ENCODE data around the gene PRKN. TPM values are rescaled to one million over a fixed set of nuclear protein-coding genes. Genes with fewer than 3 reads are reported as not detected.

Gene PRKN
- total RNA-seq, 1 donor from 2014 or later = 7.0 TPM

DNA sequence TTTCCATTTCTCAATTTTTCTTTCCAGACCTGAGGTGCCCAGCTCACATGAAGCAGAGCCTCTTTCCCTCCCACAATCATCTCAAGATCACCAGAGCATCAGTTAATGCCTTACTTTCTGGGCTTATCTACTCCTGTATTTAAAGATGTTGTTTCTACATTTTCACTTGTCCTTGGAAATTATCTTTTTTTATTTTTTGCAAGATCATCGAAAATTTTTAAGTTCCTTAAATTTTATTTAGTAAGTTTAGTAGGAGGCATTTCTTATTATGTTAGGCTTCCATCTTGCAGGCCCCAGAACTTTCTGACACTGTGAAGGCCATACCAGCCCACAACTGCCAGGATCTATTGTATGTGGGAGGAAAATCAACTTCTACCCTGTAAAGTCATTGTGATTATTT, 466.0 kb downstream of the PRKN start:
- Mint-ChIP-seq H3K36me3 (ENCODE audit: unreplicated experiment) (no peaks in the 10 kb centered on the region), H3K4me3 (ENCODE audit: unreplicated experiment) (no peak overlapping the region), H3K27me3 (ENCODE audit: unreplicated experiment) (no peaks in the 10 kb centered on the region), H3K27ac (ENCODE audit: unreplicated experiment) (no peak overlapping the region), H3K9me3 (ENCODE audit: unreplicated experiment) (no peaks in the 10 kb centered on the region), H3K4me1 (ENCODE audit: low read depth, unreplicated experiment) (peaks cover 7% of the 10 kb centered on the region)
- DNase-seq = no peak
- no peak for TF ChIP-seq CTCF (IDR thresholded peaks at IDR 0.05; ENCODE audit: partially characterized antibody, unreplicated experiment)

- TF ChIP-seq CTCF (IDR thresholded peaks at IDR 0.05; ENCODE audit: partially characterized antibody, unreplicated experiment) = no peak
- DNase-seq = no peak
- H3K4me3 Mint-ChIP-seq (ENCODE audit: unreplicated experiment) = no peak overlapping the region
- no peaks in the 10 kb centered on the region for H3K9me3 Mint-ChIP-seq (ENCODE audit: unreplicated experiment)
- peaks cover 7% of the 10 kb centered on the region for H3K4me1 Mint-ChIP-seq (ENCODE audit: low read depth, unreplicated experiment)
- no peaks in the 10 kb centered on the region for H3K27me3 Mint-ChIP-seq (ENCODE audit: unreplicated experiment)
- no peak overlapping the region for H3K27ac Mint-ChIP-seq (ENCODE audit: unreplicated experiment)
- no peaks in the 10 kb centered on the region for H3K36me3 Mint-ChIP-seq (ENCODE audit: unreplicated experiment)
Measured at GRCh38 chr6:162260027-162260426, 467.5 kb downstream of the PRKN start.

DNA sequence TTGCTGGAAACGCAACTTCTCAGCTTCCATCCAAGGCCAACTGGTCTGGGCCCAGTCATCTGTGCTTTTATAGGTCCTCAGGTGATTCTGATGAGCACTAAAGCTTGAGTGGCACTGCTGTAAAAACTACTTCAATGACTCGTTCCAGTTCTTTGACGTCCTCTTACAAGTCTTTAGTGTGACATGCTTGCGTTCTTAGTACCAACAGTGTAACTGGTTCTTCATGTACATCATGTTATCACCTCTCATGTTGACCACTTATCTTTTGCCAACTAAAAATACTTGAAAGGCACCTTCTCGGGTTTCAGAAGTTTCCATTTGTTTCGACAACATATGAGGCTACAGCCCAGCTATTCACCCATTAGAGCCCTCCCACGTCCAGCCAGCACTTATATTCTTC, 468.9 kb downstream of the PRKN start:
- TF ChIP-seq CTCF (IDR thresholded peaks at IDR 0.05; ENCODE audit: partially characterized antibody, unreplicated experiment) = no peak

GRCh38 chr6:162256361-162256760, 471.2 kb downstream of the PRKN start:
- TF ChIP-seq CTCF (IDR thresholded peaks at IDR 0.05; ENCODE audit: partially characterized antibody, unreplicated experiment) = no peak
- DNase-seq = no peak
- Mint-ChIP-seq H3K9me3 (ENCODE audit: unreplicated experiment) (no peaks in the 10 kb centered on the region), H3K36me3 (ENCODE audit: unreplicated experiment) (no peaks in the 10 kb centered on the region), H3K4me1 (ENCODE audit: low read depth, unreplicated experiment) (no peaks in the 10 kb centered on the region), H3K4me3 (ENCODE audit: unreplicated experiment) (no peak overlapping the region), H3K27me3 (ENCODE audit: unreplicated experiment) (no peaks in the 10 kb centered on the region), H3K27ac (ENCODE audit: unreplicated experiment) (no peak overlapping the region)

More for the DNA sequence above, 468.9 kb downstream of the PRKN start:
- no peaks in the 10 kb centered on the region for H3K27me3 Mint-ChIP-seq (ENCODE audit: unreplicated experiment)
- H3K4me1 Mint-ChIP-seq (ENCODE audit: low read depth, unreplicated experiment) = peaks cover 7% of the 10 kb centered on the region
- no peak for DNase-seq
- no peak overlapping the region for H3K27ac Mint-ChIP-seq (ENCODE audit: unreplicated experiment)
- no peaks in the 10 kb centered on the region for H3K9me3 Mint-ChIP-seq (ENCODE audit: unreplicated experiment)
- H3K4me3 Mint-ChIP-seq (ENCODE audit: unreplicated experiment) = no peak overlapping the region
- no peaks in the 10 kb centered on the region for H3K36me3 Mint-ChIP-seq (ENCODE audit: unreplicated experiment)

- H3K27me3 Mint-ChIP-seq (ENCODE audit: unreplicated experiment) = no peaks in the 10 kb centered on the region
- no peaks in the 10 kb centered on the region for H3K9me3 Mint-ChIP-seq (ENCODE audit: unreplicated experiment)
- DNase-seq = no peak
- H3K4me3 Mint-ChIP-seq (ENCODE audit: unreplicated experiment) = no peak overlapping the region
- H3K27ac Mint-ChIP-seq (ENCODE audit: unreplicated experiment) = no peak overlapping the region
- peaks cover 3% of the 10 kb centered on the region for H3K4me1 Mint-ChIP-seq (ENCODE audit: low read depth, unreplicated experiment)
- no peaks in the 10 kb centered on the region for H3K36me3 Mint-ChIP-seq (ENCODE audit: unreplicated experiment)
- no peak for TF ChIP-seq CTCF (IDR thresholded peaks at IDR 0.05; ENCODE audit: partially characterized antibody, unreplicated experiment)
Measured at GRCh38 chr6:162251257-162251656, 476.3 kb downstream of the PRKN start.
